Epidermal melanocyte (primary cell): ENCODE results near the gene SURF2.

Experiments used
- DNase-seq: peaks from one replicate; pipeline ENCODE4 v3.0.0; 2011; ENCODE audit warnings: low spot score; ENCODE audit not compliant: insufficient read length

Gene SURF2

DNA sequence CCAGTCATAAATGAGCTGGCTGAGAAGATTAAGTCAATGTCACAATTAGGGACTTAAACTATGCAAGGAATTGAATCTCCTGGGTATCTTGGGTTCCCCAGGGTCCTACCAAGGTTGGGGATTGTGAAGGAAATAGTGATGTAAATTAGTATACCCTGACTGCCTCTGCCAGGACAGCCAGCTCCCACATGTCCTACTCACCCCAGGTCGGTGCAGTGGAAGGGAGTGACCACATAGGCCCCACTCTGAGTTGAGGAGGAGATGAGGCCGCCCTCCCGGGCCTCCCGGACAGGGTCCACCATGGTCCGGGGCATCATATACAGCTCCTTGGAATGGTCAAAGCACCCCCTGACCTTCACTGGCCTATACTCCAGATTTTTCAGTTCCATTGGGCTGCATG is 2.8 kb upstream of the SURF2 start:
- no peak for DNase-seq

DNA sequence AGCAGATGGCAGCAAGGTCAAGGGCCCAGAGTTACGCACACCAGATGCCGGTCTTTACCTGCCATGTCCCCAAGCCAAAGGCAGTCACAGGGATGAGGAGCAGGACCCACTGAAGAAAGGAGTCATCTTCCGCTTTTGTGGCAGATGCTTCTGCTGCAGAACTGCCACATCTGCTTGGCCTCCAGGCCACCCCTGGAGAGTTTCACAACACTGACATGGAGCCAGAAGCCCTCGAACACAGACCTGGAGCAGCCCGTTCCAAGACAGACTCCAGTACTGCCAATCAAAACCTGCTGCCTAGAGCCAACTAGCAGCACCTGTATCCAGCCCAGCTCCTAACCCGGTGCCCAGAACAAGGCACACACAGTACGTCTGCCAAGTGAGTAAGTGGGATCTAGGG is 1.6 kb upstream of the SURF2 start:
- no peak for DNase-seq

DNA sequence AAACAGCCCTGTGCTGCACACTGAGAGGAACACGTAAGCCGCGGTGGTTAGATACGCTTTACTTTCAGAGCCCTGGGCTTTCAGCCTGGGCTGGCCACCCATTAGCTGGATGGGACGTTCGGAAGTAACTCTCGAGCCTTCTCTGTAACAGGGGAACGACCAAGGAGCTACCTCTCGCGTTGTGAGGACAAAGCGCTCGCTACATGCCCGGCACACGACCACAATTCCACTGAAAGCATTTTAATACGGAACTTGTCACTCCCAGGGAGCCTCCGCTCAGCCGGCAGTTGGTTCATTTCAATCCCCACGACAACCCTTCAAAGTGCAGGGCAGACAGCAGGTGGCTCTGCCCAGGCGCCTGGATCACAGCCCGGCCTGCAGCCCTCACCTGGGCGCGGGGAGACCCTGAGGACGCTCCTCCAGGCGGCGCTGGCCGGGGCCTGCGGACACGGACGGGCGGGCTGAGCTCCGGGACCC is 431 bp upstream of the SURF2 start:
- no peak for DNase-seq

DNA sequence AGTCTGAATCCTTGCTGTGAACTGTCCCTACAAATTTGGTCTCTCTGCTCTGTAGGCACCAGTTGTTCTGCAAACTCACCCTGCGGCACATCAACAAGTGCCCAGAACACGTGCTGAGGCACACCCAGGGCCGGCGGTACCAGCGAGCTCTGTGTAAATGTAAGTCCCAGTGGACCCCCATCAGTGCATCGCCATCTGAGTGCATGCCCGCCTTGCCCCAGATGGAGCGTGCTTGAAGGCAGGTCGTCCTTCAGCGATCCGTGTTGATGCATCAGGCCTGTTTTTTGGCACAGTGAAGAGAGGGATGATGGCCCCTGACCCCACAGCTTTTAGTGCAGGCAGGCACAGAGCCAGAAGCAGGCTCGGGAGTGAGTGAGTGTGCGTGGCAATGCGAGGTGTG is 1.3 kb downstream of the SURF2 start:
- DNase-seq, result no peak

DNA sequence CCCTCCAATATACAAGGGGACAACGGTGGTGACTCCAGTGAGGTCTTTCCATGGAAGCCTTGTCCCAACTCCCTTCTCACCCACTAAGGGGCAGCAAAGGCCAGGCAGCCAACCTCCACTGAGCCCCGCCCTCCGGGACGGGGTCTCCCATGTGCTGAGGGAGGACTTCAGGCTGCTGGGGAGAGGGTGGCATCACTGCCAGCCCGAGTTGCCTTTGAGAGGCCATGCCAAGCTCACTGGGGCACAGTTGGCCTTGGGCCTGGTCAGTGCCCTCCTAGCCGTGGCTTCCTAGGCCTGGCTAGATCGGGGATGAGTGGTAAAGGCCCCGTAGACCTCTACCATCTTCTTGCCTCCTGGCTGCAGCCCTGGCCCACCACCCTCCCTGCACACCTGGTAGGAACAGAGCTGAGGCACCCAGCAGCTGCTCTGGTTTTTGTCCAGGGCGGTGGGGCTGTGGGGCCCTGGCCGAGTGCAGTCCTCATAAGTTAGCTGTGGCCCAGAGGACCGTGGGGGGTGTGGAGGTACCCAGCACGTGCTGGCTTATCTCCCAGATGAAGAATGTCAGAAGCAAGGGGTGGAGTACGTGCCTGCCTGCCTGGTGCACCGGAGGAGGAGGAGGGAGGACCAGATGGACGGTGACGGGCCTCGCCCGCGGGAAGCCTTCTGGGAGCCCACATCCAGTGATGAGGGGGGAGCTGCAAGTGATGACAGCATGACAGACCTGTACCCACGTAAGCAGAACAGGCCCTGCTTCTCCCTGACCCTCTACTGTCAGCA is 3.2 kb downstream of the SURF2 start:
- DNase-seq, result no peak

DNA sequence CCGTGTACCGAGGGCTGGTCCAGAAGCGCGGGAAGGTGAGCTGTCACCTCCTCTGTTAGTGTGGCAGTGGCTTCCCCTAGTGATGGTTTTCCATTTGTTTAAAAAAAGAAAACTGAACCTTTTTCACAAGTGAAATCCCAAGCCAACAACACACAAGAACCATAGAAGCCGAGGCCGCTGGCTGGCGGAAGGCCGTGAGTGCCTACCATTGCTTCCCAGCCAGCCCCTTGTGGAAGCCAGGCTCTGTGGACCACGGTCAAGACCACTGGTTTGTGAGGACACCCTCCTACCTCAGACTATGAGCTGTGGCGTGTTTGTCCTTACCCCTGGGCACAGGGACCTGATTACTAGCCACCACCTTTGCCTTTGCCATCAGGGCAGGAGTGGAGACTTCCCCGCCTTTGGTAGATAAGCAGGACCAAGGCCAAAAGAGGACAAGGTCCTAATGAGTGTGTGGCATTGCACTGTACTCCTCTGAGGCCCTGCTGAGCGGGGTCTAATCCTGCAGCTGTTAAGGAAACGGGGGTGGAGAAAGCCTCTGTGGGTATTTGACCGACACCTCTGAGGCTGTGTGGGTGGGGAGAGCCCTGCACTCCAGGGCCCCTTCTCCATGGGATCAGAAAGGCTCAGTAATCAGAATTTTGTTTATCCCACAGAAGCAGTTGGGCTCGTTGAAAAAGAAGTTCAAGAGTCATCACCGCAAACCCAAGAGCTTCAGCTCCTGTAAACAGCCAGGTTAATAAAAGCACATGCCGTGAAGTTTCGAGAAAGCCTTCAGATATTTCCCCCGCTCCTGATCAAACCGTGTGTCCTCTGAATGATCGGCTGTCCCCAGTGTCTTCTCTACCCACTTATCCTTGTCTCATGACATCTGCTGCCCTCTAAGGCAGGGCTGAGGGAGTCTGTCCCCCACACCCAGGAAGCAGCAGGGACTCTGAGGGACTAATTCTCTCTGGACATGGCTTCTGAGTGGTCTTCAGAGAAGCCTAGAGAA is 4.3 kb downstream of the SURF2 start:
- DNase-seq, result no peak

DNA sequence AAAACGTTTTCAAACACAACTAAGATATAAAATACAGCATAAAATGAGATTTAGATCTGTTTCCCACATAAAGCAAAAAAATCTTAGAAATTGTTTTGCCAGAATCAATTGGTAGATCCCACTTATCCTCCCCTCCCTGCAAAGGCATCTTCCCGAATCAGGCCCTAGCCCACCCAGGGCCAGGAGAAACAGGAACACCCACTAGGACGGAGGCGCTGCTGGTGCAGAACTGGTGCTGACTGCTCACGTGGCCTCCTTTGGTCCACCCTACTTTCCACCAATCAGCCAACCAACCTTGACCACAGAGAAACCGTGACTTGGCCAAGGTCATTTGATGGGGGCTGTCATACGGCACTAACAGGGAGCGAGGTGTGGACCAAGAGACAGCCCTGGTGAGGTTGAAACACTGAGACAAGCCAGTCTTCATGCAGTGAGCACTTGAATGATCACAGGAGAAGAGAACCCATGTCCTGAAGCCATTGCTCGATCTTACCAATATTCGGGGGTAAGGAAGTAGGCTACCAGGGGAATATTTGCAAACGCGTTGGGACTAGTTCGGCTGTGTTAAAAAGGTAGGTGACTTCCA is 5.2 kb downstream of the SURF2 start:
- no peak for DNase-seq

DNA sequence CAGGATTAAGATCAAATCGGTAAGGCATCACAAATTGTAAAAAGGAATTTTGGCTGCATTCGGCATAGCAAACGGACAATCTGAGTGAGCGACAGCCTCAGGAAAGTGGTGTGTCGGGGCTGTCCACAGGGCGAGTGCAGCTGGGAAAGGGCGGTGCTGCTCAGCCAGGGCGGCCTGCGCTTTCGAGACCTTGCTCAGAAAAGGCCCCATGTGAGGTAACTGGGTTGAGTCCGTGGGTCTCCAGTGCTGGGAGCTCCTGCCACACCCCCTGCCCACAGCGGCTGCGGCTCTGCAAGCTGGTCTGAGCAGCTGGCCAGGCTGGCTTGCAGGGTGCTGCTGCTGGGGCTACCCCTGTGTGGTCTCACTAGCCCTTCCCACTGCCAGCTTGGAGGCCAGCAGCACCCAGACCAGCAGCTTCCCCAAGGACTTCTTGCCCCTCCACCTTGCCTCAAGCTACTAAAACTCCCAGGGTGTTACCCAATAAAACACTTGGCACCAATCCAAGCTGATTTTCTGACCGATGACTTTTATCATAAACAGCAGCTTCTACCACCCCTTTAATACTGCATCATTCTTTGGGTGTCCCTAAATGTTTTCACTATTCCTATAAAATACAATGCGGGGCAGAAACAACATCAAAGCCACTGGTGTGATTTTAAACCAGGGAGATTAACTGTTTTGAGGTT is 6.2 kb downstream of the SURF2 start:
- DNase-seq, result no peak

DNA sequence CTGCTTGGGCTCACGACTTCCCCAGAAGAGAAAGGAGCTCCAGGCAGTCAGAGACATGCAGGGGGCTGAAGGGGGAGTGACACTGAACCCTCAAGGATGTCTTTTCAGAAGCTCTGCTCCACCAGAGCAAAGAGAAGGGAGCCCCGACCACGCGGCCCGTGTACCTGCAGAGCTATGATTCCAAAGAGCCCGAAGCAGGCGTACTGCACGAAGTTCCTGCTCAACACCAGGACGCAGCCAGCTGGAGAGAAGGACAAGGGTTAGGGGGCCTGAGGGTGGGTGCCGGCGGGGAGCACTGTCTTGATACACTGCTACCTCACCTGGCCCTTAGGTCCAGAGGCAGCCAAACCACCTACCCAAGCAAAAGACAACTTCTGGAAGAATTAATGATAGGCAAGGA is 10.1 kb downstream of the SURF2 start:
- DNase-seq, result no peak

DNA sequence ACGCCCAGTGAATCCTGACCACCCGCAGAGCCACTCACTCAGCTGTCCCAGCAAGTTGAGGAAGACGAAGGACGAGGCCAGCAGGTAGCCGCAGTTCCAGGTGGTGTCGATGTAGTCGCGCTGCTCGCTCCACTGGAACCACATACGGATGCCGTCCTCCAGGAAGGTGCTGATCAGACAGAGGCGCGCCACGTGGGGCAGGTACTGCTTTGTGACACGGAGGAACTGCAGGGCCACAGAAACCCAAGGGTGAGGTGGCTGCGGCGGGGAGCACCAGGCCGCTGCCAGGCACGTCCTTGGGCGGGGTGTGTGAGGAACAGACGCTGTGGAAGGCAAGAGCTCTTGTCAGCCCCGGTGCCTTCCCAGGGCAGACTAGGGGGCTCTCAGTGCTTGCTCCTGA is 10.9 kb downstream of the SURF2 start:
- DNase-seq, result no peak

DNA sequence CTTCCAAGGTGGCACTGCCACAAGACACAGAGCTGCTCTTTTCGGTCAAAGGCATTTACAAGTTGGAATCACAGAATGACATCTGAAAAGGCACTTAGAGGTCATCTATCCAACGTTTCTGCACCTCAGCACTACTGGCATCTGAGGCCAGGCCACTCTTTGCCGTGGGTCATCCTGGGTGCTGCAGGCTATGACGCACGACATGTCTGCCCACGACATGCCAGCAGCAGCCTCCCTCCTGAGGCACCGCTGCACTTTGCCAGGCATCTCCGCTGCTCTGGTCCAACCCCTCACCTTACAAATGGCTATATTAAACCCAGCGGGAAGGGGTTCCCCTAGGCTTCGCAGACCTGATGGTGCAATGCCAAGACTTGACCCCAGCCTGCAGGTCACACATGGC is 11.4 kb downstream of the SURF2 start:
- no peak for DNase-seq

DNA sequence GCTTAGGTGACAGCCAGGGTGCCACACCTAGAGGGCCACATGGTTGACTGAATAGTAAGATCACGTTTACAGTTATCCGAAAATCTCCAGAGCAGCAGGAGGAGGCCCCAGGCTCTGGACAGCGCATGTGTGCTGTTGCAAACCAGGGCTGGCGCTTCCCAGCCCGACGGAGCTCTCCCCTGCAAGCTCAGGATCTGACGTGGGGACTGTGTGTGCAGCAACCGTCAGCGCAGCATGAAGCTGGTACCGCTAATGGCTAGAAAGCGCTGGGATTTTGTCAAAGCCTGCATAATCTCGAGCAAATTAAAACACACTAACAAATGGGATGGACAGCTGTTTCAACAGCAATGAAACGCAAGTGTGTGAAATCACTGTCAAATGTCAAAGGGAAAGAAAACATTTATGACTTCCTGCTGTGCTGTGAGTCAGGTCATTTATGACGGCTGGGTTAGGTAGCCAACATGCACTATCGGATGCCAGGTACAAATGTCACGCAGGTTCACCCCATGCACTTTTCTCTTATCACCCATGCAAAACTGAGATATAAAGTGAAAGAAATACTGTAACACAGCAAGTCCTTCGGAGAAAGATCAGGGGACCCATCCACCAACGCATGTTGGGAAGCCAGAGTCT is 12.0 kb downstream of the SURF2 start:
- DNase-seq, result no peak

DNA sequence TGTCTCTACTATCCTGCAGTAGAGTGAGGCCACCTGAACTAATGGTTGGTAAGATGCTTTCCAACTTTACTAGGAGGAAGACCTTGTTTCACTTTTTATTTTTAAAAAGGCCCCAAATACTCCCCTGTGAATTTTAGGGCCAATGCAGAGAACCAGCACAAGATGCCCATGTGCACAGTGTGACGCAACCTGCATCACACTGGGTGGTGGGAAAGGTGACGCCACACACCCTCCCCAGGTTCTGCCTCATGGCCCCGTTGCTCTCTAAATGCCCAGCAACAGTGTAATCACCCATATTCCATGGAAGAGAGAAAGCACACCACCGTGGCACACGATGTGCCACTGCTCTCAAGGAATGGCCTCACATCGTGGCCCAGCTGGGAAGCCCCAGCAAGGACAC is 13.1 kb downstream of the SURF2 start:
- DNase-seq, result no peak

DNA sequence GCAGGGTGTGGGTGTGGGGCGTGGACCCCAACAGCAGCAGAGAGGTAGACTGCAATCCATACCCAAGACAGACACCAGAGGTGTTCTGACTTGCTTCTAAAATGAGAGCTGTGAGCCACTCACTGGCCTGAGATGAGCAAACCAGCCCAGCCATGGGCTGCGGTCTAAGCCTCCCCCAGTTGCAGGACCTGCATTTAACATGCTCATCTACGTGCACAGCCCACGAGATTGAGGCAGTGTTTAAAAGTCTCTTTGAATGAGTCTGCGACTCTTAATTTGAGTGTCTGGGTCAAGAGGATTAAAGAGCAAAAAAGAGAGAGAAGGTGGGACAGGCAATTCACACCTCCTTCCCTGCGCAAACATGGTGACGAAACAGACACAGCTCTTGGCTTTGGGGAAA is 13.6 kb downstream of the SURF2 start:
- no peak for DNase-seq

DNA sequence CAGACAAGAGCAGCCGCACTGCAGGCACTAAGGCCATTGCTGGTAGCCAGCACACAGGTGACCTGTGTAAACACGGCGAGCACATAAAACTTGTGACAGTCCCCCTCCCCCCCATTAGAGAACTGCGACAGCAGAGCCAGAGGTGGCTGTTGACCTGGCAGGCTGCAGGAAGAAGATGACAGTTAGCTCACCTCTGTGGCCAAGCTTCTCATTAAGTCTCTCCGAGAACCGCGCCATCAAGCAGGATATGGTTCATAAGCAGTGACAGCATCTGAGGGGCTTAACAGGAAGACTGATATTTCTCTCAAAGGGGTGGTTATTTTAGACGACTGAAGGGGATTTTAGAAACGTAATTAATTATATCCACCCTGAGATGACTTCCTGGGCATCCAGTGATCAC is 14.3 kb downstream of the SURF2 start:
- DNase-seq, result no peak

DNA sequence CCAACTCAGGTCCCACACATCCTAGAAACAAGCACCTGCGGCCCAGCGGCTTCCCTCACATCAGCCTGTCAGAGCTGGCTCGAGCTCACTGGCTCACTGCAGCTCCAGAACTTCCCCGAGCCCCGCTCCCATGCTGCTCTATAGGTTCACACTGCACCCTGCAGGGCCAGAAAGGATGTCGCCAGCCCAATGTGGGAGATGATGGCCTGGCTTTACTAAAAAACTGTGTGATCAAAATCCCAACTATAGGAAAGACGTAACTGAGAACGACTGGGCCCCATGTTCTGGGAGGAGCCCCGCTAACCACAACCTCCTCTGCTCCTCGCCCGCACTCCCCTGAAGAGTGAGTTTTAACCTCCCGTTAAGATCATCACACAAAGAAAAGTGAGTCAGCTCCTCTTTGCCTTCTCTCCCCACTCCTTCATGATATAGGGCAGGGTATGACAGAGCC is 14.9 kb downstream of the SURF2 start:
- DNase-seq, result no peak

DNA sequence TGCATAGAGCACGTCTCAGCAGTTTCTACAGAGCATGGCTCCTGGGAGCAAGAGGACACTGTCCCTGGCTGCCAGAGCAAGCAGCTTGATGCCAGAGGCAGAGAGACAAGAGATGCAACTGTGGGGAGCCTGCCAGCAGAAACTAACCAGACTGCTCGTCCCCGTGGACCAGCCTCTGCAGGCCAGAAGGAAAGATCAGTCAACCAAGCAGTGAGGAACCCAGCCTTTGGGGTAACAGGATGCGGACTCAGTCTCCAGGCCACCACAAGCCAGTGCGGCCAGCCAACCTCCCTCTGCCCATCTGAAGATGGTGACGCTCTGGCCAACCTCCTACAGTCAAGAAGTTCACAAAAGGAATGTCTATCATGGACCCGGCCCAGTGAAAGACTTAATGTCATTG is 15.8 kb downstream of the SURF2 start:
- DNase-seq, result no peak

DNA sequence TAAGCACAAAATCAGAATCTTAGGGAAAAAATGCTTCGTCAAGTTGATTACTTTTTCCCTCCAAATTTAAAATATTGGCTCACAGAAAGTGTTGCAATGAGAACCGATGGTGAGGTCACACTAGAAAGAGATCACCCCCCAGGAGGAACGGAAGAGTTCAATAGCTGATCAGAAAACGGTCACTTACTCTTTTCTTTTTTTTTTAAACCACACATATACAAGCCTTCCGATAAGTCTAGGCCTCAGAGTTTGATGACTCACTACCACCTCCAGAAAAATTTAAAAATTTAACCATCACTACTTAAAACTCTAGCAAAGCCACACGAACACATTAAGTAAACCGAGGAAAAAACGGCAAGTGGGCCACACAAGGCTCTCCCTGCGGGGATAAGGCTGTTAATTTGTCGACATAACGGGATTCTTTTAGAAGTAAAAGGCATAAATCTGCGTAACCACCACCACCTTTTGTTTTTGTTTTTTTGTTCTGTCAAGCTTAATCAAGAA is 18.3 kb downstream of the SURF2 start:
- no peak for DNase-seq

DNA sequence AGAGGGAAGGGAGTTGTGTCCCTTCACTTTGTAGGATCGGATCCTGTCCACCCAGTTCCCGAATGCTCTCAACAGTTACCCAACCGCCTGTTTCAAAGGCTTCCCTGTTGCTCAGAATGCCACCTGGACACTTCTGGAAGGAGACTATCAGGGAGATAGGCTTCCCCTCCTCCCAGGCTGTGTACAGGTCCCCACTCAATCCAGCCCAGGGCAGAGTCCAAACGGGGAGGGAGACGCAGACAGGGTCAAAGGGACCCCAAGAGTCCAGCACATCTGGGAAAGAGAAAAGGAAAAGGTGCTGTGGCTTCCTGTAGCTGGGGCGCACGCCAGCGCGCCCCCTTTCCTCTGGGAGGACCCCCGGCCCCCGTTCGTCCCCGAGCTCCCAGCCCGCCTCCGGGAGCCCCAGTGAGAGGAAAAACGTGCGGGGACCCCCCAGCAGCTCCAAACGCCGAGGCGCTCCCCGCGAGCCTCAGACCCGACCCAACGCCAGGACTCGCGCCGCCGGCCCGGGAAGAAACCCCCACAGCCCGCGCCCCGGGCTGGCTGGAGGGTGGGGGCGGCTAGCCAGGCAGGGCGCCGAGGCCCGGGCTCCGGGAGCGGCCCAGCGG is 18.9 kb downstream of the SURF2 start:
- DNase-seq, result no peak
